Mesenchymal stem cell (in vitro differentiated cells and primary cell): ENCODE data around the gene PACS1.

ENCODE experiments used
- DNase-seq: peaks from one replicate; pipeline ENCODE4 v3.0.0-alpha.2; 2013
- H2AFZ ChIP-seq: one replicate; pipeline ENCODE4 v1.6.1; 2013; ENCODE audit warnings: low read depth, mild to moderate bottlenecking, control low read depth, inconsistent platforms, low read length, moderate library complexity
- H2AK5ac ChIP-seq: 2 replicates; pipeline ENCODE4 v1.6.1; 2013; ENCODE audit warnings: low read length, moderate library complexity, mild to moderate bottlenecking, inconsistent platforms; ENCODE audit not compliant: severe bottlenecking
- H2BK120ac ChIP-seq: one replicate; pipeline ENCODE4 v1.6.1; 2013; ENCODE audit warnings: low read depth, mild to moderate bottlenecking, inconsistent platforms, low read length, moderate library complexity
- H2BK12ac ChIP-seq, 2 experiments: one replicate each; pipeline ENCODE4 v1.6.1; 2013; ENCODE audit warnings: inconsistent platforms in 2 of 2, low read length in 2 of 2, mild to moderate bottlenecking in 2 of 2, moderate library complexity in 2 of 2, control low read depth in 1 of 2
- H2BK15ac ChIP-seq: one replicate; pipeline ENCODE4 v1.6.1; 2013; ENCODE audit warnings: mild to moderate bottlenecking, low read depth, inconsistent platforms; ENCODE audit not compliant: poor library complexity, severe bottlenecking
- H2BK5ac ChIP-seq: 2 replicates; pipeline ENCODE4 v1.6.1; 2013; ENCODE audit warnings: low read depth, mild to moderate bottlenecking, low read length, control low read depth, inconsistent platforms; ENCODE audit not compliant: poor library complexity, severe bottlenecking
- H3K14ac ChIP-seq, 2 experiments: one replicate each; pipeline ENCODE4 v1.6.1; 2013; ENCODE audit warnings: inconsistent platforms in 2 of 2, low read length in 2 of 2, control low read depth in 1 of 2, mild to moderate bottlenecking in 1 of 2, moderate library complexity in 1 of 2
- H3K18ac ChIP-seq, 2 experiments: one replicate each; pipeline ENCODE4 v1.6.1; 2013; ENCODE audit warnings: inconsistent platforms in 2 of 2, low read length in 2 of 2, control low read depth in 1 of 2, low read depth in 1 of 2, mild to moderate bottlenecking in 1 of 2
- H3K23ac ChIP-seq, 2 experiments: one replicate each; pipeline ENCODE4 v1.6.1; 2013; ENCODE audit warnings: inconsistent platforms in 2 of 2, low read length in 2 of 2, mild to moderate bottlenecking in 2 of 2, moderate library complexity in 2 of 2, control low read depth in 1 of 2
- H3K27ac ChIP-seq: 2 replicates; pipeline ENCODE4 v1.5.1; 2013; ENCODE audit warnings: mild to moderate bottlenecking, moderate library complexity, low read length, control low read depth, inconsistent platforms; ENCODE audit not compliant: poor library complexity, severe bottlenecking
- H3K27me3 ChIP-seq, 2 experiments: 2 replicates each; pipeline versions ENCODE4 v1.6.1 to v1.7.0; 2013; ENCODE audit warnings: low read length in 2 of 2, mild to moderate bottlenecking in 2 of 2, moderate library complexity in 2 of 2, control low read depth in 1 of 2, inconsistent platforms in 1 of 2; ENCODE audit not compliant: control insufficient read depth in 1 of 2, insufficient read depth in 1 of 2
- H3K36me3 ChIP-seq, 2 experiments: 2 replicates each; pipeline versions ENCODE4 v1.6.1 to v1.7.0; 2013; ENCODE audit warnings: low read length in 2 of 2, control low read depth in 1 of 2, inconsistent platforms in 1 of 2, low read depth in 1 of 2, mild to moderate bottlenecking in 1 of 2; ENCODE audit not compliant: insufficient read depth in 2 of 2, control insufficient read depth in 1 of 2
- H3K4ac ChIP-seq, 2 experiments: one replicate each; pipeline ENCODE4 v1.6.1; 2013; ENCODE audit warnings: inconsistent platforms in 2 of 2, low read length in 2 of 2, mild to moderate bottlenecking in 2 of 2, moderate library complexity in 2 of 2, control low read depth in 1 of 2, low read depth in 1 of 2
- H3K4me1 ChIP-seq: 2 replicates; pipeline ENCODE4 v1.6.1; 2013; ENCODE audit warnings: low read depth, low read length, control low read depth; ENCODE audit not compliant: control insufficient read depth, insufficient read depth
- H3K4me2 ChIP-seq: 2 replicates; pipeline ENCODE4 v1.6.1; 2013; ENCODE audit warnings: low read length, mild to moderate bottlenecking, inconsistent platforms; ENCODE audit not compliant: poor library complexity, severe bottlenecking
- H3K4me3 ChIP-seq, 2 experiments: 2 replicates each; pipeline versions ENCODE4 v1.5.1 to v1.7.0; 2013; ENCODE audit warnings: low read length in 2 of 2, mild to moderate bottlenecking in 2 of 2, control low read depth in 1 of 2, low read depth in 1 of 2; ENCODE audit not compliant: insufficient read depth in 1 of 2
- H3K79me1 ChIP-seq: replicated peaks from 2 replicates; pipeline ENCODE4 v1.6.1; 2013; ENCODE audit warnings: mild to moderate bottlenecking, control low read depth, low read length, inconsistent platforms; ENCODE audit not compliant: poor library complexity, severe bottlenecking
- H3K9ac ChIP-seq: 2 replicates; pipeline ENCODE4 v1.7.0; 2013; ENCODE audit warnings: mild to moderate bottlenecking, low read length, moderate library complexity
- H3K9me3 ChIP-seq: 2 replicates; pipeline ENCODE4 v1.7.0; 2013; ENCODE audit warnings: mild to moderate bottlenecking, low read length; ENCODE audit not compliant: control insufficient read depth
- H4K8ac ChIP-seq: one replicate; pipeline ENCODE4 v1.6.1; 2013; ENCODE audit warnings: inconsistent platforms, mild to moderate bottlenecking, low read length, moderate library complexity
- H4K91ac ChIP-seq: one replicate; pipeline ENCODE4 v1.6.1; 2013; ENCODE audit warnings: mild to moderate bottlenecking, low read length, inconsistent platforms
- WGBS: methylation state at CpG from one replicate; pipeline ENCODE4 v1.1.7; 2013; ENCODE audit warnings: mixed read lengths; 5-methylcytosine and 5-hydroxymethylcytosine counted together

PACS1 gene

DNA sequence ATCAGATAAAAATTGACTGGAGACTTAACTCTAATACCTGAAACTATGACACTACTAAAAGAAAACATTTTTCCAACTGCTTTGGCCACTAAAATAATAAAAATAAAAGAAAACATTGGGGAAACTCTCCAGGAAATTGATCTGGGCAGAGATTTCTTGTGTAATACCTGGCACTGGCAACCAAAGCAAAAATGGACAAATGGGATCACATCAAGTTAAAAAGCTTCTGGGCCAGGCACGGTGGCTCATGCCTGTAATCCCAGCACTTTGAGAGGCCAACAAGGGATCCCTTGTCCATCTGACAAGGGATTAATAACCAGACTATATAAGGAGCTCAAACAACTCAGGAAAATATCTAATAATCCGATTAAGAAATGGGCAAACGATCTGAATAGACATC is 133.8 kb downstream of the PACS1 start:
- peaks cover 14% of the 10 kb centered on the region for H3K9me3 ChIP-seq
- no peak overlapping the region for H3K27ac ChIP-seq
- H3K4me2 ChIP-seq, result no peak overlapping the region
- no peak overlapping the region for H3K18ac ChIP-seq
- peaks cover 6% of the 10 kb centered on the region for H3K79me1 ChIP-seq
- H2AK5ac ChIP-seq, result no peak overlapping the region
- H4K8ac ChIP-seq, result no peak overlapping the region
- H3K36me3 ChIP-seq, result peaks cover 0 to 4% of the 10 kb centered on the region in 2 experiments
- no peak overlapping the region for H2BK15ac ChIP-seq
- H3K23ac ChIP-seq, result no peak overlapping the region
- no peak overlapping the region for H2AFZ ChIP-seq
- no peak for DNase-seq
- H2BK12ac ChIP-seq, result no peak overlapping the region
- no peaks in the 10 kb centered on the region for H3K4me1 ChIP-seq
- no peak overlapping the region for H3K4me3 ChIP-seq
- no peak overlapping the region for H3K9ac ChIP-seq
- no peaks in the 10 kb centered on the region for H3K27me3 ChIP-seq
- 94% methylated on average over 1 of the region's 3 CpGs for WGBS
- no peak overlapping the region for H2BK120ac ChIP-seq
- H3K4ac ChIP-seq, result no peak overlapping the region
- H3K14ac ChIP-seq, result no peak overlapping the region
- no peak overlapping the region for H4K91ac ChIP-seq
- no peak overlapping the region for H2BK5ac ChIP-seq

DNA sequence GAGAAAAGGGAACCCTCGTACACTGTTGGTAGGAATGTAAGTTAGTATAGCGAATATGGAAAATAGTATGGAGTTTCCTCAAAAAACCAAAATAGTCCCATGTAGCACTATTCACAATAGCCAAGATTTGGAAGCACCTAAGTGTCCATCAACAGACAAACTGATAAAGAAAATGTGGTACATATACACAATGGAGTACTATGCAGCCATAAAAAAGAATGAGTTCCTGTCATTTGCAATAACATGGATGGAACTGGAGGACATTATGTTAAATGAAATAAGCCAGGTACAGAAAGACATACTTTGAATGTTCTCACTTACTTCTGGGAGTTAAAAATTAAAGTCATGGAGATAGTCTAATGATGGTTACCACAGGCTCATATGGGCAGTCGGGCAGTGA is 134.3 kb downstream of the PACS1 start:
- peaks cover 9% of the 10 kb centered on the region for H3K79me1 ChIP-seq
- H2BK5ac ChIP-seq, result no peak overlapping the region
- no peak overlapping the region for H3K27ac ChIP-seq
- no peak overlapping the region for H2AK5ac ChIP-seq
- no peaks in the 10 kb centered on the region for H3K4me1 ChIP-seq
- H3K4me2 ChIP-seq, result no peak overlapping the region
- no peak overlapping the region for H4K91ac ChIP-seq
- WGBS, result 96% methylated on average over 1 of the region's 3 CpGs
- no peak overlapping the region for H2BK12ac ChIP-seq
- H3K27me3 ChIP-seq, result no peaks in the 10 kb centered on the region
- H2BK15ac ChIP-seq, result no peak overlapping the region
- peaks cover 0 to 4% of the 10 kb centered on the region in 2 experiments for H3K36me3 ChIP-seq
- H3K9me3 ChIP-seq, result peaks cover 13% of the 10 kb centered on the region
- H4K8ac ChIP-seq, result no peak overlapping the region
- no peak overlapping the region for H3K14ac ChIP-seq
- DNase-seq, result no peak
- no peak overlapping the region for H3K9ac ChIP-seq
- no peak overlapping the region for H2BK120ac ChIP-seq
- no peak overlapping the region for H3K23ac ChIP-seq
- H3K4ac ChIP-seq, result no peak overlapping the region
- H2AFZ ChIP-seq, result no peak overlapping the region
- no peak overlapping the region for H3K4me3 ChIP-seq
- H3K18ac ChIP-seq, result no peak overlapping the region

DNA sequence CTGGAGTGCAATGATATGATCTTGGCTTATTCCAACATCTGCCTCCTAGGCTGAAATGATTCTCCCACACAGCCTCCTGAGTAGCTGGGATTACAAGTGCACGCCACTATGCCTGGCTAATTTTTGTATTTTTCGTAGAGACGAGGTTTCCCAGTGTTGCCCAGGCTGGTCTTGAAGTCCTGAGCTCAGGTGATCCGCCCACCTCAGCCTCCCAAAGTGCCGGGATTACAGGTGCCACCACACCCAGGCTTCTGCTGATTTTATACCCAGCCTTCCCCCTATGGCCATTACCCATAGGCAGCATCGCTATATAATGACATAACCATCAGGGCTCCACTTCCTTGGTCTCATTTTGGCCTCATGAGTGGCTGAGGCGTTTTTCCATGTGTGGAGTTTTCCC is 137.7 kb downstream of the PACS1 start:
- Histone ChIP-seq H2BK12ac (no peak overlapping the region), H2AFZ (no peak overlapping the region), H3K14ac (no peak overlapping the region), H3K36me3 (peaks cover 13 to 15% of the 10 kb centered on the region in 2 experiments), H3K9me3 (no peaks in the 10 kb centered on the region), H2BK120ac (no peak overlapping the region), H3K27me3 (no peaks in the 10 kb centered on the region), H2BK15ac (no peak overlapping the region), H4K91ac (no peak overlapping the region), H3K27ac (no peak overlapping the region), H3K79me1 (peaks cover 18% of the 10 kb centered on the region), H3K9ac (no peak overlapping the region), H2BK5ac (no peak overlapping the region), H3K23ac (no peak overlapping the region), H3K4me3 (no peak overlapping the region), H4K8ac (no peak overlapping the region), H2AK5ac (no peak overlapping the region), H3K4me1 (no peaks in the 10 kb centered on the region), H3K18ac (no peak overlapping the region), H3K4ac (no peak overlapping the region), H3K4me2 (no peak overlapping the region)
- WGBS, result 95% methylated on average over 7 of the region's 7 CpGs
- DNase-seq, result no peak

DNA sequence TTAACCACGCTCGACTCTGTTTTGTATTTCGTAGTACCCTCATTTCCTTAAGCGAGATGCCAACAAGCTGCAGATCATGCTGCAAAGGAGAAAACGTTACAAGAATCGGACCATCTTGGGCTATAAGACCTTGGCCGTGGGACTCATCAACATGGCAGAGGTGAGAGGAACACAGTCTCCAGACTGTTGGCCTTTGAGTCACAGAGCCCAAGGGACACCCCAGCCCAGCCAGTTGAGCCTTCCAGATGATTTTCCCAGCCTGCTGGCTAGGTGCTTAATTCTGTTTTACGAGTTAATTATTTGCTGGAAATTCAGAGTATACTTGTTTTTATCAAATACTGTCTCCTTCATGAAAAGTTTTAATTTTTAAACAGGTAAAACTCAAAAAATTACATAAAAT is 141.0 kb downstream of the PACS1 start:
- Histone ChIP-seq H2AK5ac (no peak overlapping the region), H2BK12ac (no peak overlapping the region), H3K27me3 (no peaks in the 10 kb centered on the region), H3K14ac (no peak overlapping the region), H3K27ac (no peak overlapping the region), H3K79me1 (peaks cover 20% of the 10 kb centered on the region), H2AFZ (no peak overlapping the region), H4K8ac (no peak overlapping the region), H2BK15ac (no peak overlapping the region), H2BK120ac (no peak overlapping the region), H3K9me3 (no peaks in the 10 kb centered on the region), H3K4ac (no peak overlapping the region), H3K4me1 (no peaks in the 10 kb centered on the region), H3K9ac (no peak overlapping the region), H2BK5ac (no peak overlapping the region), H4K91ac (no peak overlapping the region), H3K4me3 (no peak overlapping the region), H3K23ac (no peak overlapping the region), H3K18ac (no peak overlapping the region), H3K4me2 (no peak overlapping the region), H3K36me3 (peaks cover 24 to 34% of the 10 kb centered on the region in 2 experiments)
- 99% methylated on average over 7 of the region's 8 CpGs for WGBS
- no peak for DNase-seq
